ENCODE results near the gene UBAC1.

UBAC1 gene

GRCh38 chr9:135979547-135980166, 18.5 kb upstream of the UBAC1 start:
- TF ChIP-seq FOXP2 (optimal IDR thresholded peaks at IDR 0.05; ENCODE audit: borderline replicate concordance, extremely low read depth, extremely low read length, insufficient read depth) (no peak), TAF1 (IDR thresholded peaks at IDR 0.05; ENCODE audit: borderline replicate concordance, insufficient read depth, low read length) (no peak), REST (IDR thresholded peaks at IDR 0.05; ENCODE audit: insufficient read depth in 1 of 2, low read depth in 2 of 2, low read length in 2 of 2) (no peak), POLR2AphosphoS5 (IDR thresholded peaks at IDR 0.05; ENCODE audit: low read depth, low read length) (no peak), SIN3A (IDR thresholded peaks at IDR 0.05; ENCODE audit: borderline replicate concordance, insufficient read depth, low read length) (no peak)

GRCh38 chr9:135978642-135979546, 17.7 kb upstream of the UBAC1 start:
- TF ChIP-seq SIN3A (IDR thresholded peaks at IDR 0.05; ENCODE audit: borderline replicate concordance, insufficient read depth, low read length) (no peak), POLR2AphosphoS5 (IDR thresholded peaks at IDR 0.05; ENCODE audit: low read depth, low read length) (no peak), REST (IDR thresholded peaks at IDR 0.05; ENCODE audit: insufficient read depth in 1 of 2, low read depth in 2 of 2, low read length in 2 of 2) (no peak), FOXP2 (optimal IDR thresholded peaks at IDR 0.05; ENCODE audit: borderline replicate concordance, extremely low read depth, extremely low read length, insufficient read depth) (no peak), TAF1 (IDR thresholded peaks at IDR 0.05; ENCODE audit: borderline replicate concordance, insufficient read depth, low read length) (no peak)

- TF ChIP-seq FOXP2 (optimal IDR thresholded peaks at IDR 0.05; ENCODE audit: borderline replicate concordance, extremely low read depth, extremely low read length, insufficient read depth) (no peak), SIN3A (IDR thresholded peaks at IDR 0.05; ENCODE audit: borderline replicate concordance, insufficient read depth, low read length) (no peak), POLR2AphosphoS5 (IDR thresholded peaks at IDR 0.05; ENCODE audit: low read depth, low read length) (no peak)
Measured at GRCh38 chr9:135976944-135977343, 15.8 kb upstream of the UBAC1 start.

- TF ChIP-seq FOXP2 (optimal IDR thresholded peaks at IDR 0.05; ENCODE audit: borderline replicate concordance, extremely low read depth, extremely low read length, insufficient read depth) (no peak), SIN3A (IDR thresholded peaks at IDR 0.05; ENCODE audit: borderline replicate concordance, insufficient read depth, low read length) (no peak), TAF1 (IDR thresholded peaks at IDR 0.05; ENCODE audit: borderline replicate concordance, insufficient read depth, low read length) (no peak), POLR2AphosphoS5 (IDR thresholded peaks at IDR 0.05; ENCODE audit: low read depth, low read length) (no peak), REST (IDR thresholded peaks at IDR 0.05; ENCODE audit: insufficient read depth in 1 of 2, low read depth in 2 of 2, low read length in 2 of 2) (no peak)
Measured at GRCh38 chr9:135976531-135976930, 15.4 kb upstream of the UBAC1 start.

- TF ChIP-seq REST (IDR thresholded peaks at IDR 0.05; ENCODE audit: insufficient read depth in 1 of 2, low read depth in 2 of 2, low read length in 2 of 2): no peak
Measured at GRCh38 chr9:135975834-135976233, 14.7 kb upstream of the UBAC1 start.

Data from PFSK-1 (cell line).